Epithelial cell of esophagus (primary cell): ENCODE measurements around the gene BUB1.

Experiments used
- DNase-seq: peaks from one replicate; pipeline ENCODE4 v3.0.0; 2010; ENCODE audit warnings: low read depth
- H3K4me3 ChIP-seq: 2 replicates; pipeline ENCODE4 v1.5.1; 2011; ENCODE audit warnings: mild to moderate bottlenecking, low read length, control low read depth
- TF ChIP-seq, protein P1 (sequence below): IDR thresholded peaks from 2 replicates; pipeline ENCODE4 v1.5.1; 2011; ENCODE audit warnings: low read depth, mild to moderate bottlenecking, low read length, control low read depth, inconsistent platforms; ENCODE audit not compliant: insufficient read depth; ENCODE audit errors: missing control alignments

Gene BUB1

DNA sequence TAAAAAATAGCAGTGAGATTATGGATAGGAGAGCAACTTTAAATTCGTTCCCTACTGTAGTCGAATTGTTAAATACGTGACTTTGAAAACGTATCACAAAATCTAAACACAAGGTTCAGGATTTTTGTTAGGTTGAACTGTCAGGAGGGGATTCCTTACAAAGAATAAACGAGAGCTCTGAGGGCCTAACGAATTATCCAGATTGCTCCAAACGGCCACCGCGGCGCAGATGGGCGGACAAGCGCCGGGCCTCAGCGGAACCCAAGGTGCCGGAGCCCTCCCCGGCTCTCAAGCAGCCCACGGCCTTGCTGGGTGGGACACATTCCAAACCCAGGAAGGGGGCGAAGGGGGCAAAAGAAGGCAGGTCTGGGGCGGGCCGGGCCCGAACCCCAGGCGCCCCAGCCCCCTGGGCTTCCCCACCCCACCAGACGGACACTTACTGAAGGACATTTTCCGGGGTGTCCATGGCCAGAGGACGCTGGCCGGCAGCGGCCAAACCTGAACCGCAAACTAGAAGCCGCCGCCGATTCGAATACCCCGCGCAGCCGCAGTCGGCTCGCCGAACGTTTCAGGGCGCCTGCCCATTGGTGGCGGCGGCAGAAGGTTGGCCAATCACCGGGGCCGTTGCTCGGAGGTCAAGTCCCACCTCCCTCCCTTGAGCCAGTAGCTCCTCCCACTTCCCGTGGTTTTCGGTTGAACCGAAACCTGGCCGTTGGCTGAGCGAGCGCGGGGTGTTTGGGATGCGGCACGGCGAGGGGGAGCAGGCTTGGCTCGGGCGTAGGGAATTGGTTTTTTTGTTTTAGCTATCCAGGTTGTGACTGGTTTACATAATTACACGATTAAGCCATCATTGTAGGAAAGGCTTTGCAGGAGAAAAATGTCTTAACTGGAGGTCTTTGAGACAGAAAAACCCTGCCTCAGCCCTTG lies at the start of gene BUB1:
BUB1 (minus strand) TSS at position 534 of the 927 bp plus-strand sequence; CDS start at position 466, 68 bp downstream.
- TF ChIP-seq, protein P1, sequence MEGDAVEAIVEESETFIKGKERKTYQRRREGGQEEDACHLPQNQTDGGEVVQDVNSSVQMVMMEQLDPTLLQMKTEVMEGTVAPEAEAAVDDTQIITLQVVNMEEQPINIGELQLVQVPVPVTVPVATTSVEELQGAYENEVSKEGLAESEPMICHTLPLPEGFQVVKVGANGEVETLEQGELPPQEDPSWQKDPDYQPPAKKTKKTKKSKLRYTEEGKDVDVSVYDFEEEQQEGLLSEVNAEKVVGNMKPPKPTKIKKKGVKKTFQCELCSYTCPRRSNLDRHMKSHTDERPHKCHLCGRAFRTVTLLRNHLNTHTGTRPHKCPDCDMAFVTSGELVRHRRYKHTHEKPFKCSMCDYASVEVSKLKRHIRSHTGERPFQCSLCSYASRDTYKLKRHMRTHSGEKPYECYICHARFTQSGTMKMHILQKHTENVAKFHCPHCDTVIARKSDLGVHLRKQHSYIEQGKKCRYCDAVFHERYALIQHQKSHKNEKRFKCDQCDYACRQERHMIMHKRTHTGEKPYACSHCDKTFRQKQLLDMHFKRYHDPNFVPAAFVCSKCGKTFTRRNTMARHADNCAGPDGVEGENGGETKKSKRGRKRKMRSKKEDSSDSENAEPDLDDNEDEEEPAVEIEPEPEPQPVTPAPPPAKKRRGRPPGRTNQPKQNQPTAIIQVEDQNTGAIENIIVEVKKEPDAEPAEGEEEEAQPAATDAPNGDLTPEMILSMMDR = no peak
- H3K4me3 ChIP-seq = peak within 1 kb of the TSS; percentile 96
- DNase-seq = peak; percentile 97

GRCh38 chr2:110726285-110726684 lies 48.4 kb upstream of the BUB1 start:
- TF ChIP-seq, protein P1 = no peak
- H3K4me3 ChIP-seq = no peak overlapping the region
- DNase-seq = no peak

GRCh38 chr2:110725859-110726258 lies 48.0 kb upstream of the BUB1 start:
- H3K4me3 ChIP-seq = no peak overlapping the region
- TF ChIP-seq, protein P1 = no peak
- no peak for DNase-seq

DNA sequence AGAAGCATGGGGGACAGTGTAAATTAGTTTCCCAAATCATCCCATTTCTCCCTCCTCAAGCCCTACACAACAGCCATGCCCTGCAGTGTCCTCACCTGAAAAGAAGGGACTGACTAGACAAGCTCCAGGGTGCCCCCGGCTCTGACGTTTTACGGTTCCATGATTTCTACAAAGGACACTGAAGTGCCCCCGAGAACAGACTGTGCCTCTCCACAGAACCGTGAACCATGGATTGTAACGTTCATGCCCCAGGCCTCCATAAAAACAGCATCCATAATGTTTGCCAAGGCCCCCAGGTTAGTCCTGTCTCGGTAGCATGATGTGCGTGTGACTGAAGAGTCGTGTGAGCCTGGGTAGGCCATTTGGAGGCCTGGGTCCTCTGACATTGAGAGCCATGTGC lies 47.5 kb upstream of the BUB1 start:
- no peak overlapping the region for H3K4me3 ChIP-seq
- TF ChIP-seq, protein P1 = no peak
- no peak for DNase-seq

- TF ChIP-seq, protein P1 = no peak
- no peak for DNase-seq
- H3K4me3 ChIP-seq = no peak overlapping the region
Observed at GRCh38 chr2:110724820-110725219, 47.0 kb upstream of the BUB1 start.

DNA sequence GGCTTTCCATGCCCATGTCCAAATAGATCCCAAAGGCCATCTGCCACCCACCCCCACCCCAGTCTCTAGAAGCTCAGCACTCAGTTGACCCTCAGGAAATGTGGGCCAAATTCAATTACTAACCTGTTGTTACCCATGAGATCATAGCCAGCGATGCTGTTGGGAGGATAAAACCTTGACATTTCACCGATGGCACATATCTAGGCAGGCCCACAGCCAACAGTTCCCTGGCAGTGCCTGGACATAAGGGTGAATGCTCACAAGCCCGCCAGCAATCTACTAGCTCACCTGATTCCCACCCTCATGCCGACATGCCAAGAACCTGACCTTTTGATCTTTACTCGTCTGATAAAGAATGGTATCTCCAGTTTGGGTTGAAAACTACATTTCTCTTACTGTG lies 42.7 kb upstream of the BUB1 start:
- H3K4me3 ChIP-seq = no peak overlapping the region
- TF ChIP-seq, protein P1 = no peak
- no peak for DNase-seq
